OCI-LY3 (cell line): ENCODE measurements around the gene RNF41.

Experiments
- CTCF ChIP-seq: fragments of 200-600, 300-600 bp; sonication (generic); IDR thresholded peaks from 2 replicates; pipeline ENCODE4 v1.5.1; 2014; ENCODE audit warnings: antibody characterized with exemption, low read length, low read depth
- EZH2phosphoT487 ChIP-seq: fragments of 200-600 bp; shearing (Covaris generic); IDR thresholded peaks from 2 replicates; pipeline ENCODE4 v1.6.1; 2018; ENCODE audit warnings: antibody characterized with exemption, mixed run types, low read depth

- TF ChIP-seq CTCF = no peak
- no peak for TF ChIP-seq EZH2phosphoT487
Observed at GRCh38 chr12:56247923-56248322, 26.2 kb upstream of the RNF41 start.
